Activated CD8-positive, alpha-beta memory T cell treated with anti-CD3 and anti-CD28 coated beads, Interleukin-2, amount 50 U/mL, for 24 hours (primary cell): ENCODE data around the gene PRKG1.

Source experiments
- DNase-seq: peaks from one replicate; pipeline ENCODE4 v3.0.0-alpha.2; 2020; ENCODE audit errors: extremely low read depth

The PRKG1 gene

GRCh38 chr10:51932530-51932929 lies 858.2 kb downstream of the PRKG1 start:
- DNase-seq = no peak

DNA sequence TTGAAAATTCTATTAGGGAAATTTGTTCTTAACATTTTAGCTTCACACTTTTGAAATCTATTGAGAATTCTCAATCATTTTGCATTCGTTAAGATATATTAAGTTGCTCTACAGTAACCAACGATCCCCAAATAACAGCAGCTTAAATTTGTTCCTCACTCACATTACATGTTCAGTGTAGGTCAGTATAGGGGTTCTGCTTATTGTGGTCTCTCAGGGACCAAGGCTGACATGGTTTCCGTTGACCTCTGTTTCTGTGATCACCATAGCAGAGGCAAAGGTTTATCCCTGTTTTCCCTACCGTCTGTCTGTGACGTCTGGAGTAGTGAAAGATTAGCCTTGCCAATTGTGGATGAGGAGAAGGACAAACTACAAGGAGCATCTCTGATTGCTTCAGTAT lies 860.1 kb downstream of the PRKG1 start:
- DNase-seq = no peak

- no peak for DNase-seq
These were observed 861.1 kb downstream of the PRKG1 start for GRCh38 chr10:51935341-51935740.

GRCh38 chr10:51937308-51938140 lies 863.2 kb downstream of the PRKG1 start:
- no peak for DNase-seq

GRCh38 chr10:51950371-51950995 lies 876.2 kb downstream of the PRKG1 start:
- DNase-seq = no peak

GRCh38 chr10:51950996-51951555 lies 876.8 kb downstream of the PRKG1 start:
- no peak for DNase-seq

GRCh38 chr10:51951601-51952000 lies 877.3 kb downstream of the PRKG1 start:
- no peak for DNase-seq

- DNase-seq = no peak
These were observed 877.8 kb downstream of the PRKG1 start for GRCh38 chr10:51952056-51952455.

DNA sequence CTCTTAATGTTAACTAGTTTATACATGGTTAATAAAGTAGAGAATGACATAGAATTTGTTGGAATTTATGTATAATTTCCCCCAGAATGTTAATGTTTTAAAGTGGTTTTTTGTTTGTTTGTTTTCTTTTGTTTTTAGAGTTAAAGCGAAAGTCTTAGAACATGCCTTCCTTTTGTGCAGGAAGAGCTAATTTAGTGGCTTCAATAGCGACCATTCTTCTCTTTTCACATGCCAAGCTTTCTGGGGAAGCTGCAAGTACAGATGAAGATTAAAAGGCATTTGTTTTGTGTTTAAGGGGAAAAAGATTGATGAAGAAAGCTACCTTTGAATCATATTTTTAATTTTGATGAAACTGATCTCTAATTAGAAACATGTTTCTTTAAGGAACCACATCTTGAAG lies 881.4 kb downstream of the PRKG1 start:
- no peak for DNase-seq

GRCh38 chr10:51956822-51957221 lies 882.5 kb downstream of the PRKG1 start:
- no peak for DNase-seq

DNA sequence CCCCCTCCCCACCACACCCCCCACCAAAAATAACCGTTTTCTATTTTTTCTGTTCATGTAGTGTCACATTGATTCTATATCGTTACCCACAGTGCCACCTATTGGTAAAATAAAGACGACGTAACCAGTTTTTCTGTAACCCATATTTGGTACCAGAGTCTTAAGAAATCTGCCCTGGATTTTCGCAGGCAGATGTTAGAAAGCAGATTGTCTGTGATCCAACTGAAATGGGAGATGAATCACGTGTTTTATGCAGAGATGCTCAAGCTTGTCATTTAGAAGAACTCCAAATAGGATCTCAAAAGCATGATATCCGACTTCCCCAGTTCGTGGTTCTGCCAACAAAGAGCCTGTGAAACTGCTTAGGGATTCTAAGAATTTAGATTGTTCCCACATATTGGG lies 886.2 kb downstream of the PRKG1 start:
- DNase-seq = no peak

- no peak for DNase-seq
These were observed 887.1 kb downstream of the PRKG1 start for GRCh38 chr10:51961401-51961800.

GRCh38 chr10:51964630-51965029 lies 890.3 kb downstream of the PRKG1 start:
- DNase-seq = no peak

- DNase-seq = no peak
These were observed 891.2 kb downstream of the PRKG1 start for GRCh38 chr10:51965451-51965850.

DNA sequence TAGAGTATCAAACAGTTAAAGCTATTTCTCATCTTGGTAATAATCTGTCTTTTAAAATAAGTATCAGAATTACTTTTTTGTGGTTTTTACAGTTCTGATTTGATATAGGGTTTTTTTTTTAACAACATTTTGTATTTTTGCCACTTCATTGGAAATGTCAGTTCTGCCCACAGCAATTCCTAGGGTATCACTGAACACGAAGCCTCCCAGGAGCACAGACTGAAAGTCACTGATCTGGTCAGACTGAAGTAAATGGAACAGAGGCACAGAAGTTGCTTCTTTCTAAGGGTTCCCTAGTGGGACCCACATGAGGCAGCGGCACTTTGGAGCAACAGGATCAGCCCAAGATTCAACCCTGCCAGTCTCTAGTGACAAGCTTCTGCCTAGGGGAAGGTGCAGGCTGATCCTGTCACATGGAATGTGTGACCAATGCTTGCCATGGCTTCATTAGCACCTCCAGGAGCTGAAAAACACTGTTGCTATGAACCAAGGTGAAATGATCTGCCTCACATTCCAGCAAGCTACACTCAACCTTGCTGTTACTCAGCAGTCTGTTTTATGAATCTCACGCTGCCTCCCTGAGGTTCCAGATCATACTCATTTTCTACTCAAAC lies 898.6 kb downstream of the PRKG1 start:
- no peak for DNase-seq

- DNase-seq = no peak
These were observed 906.5 kb downstream of the PRKG1 start for GRCh38 chr10:51980752-51981151.

GRCh38 chr10:51981731-51982130 lies 907.4 kb downstream of the PRKG1 start:
- DNase-seq = no peak

- no peak for DNase-seq
These were observed 909.2 kb downstream of the PRKG1 start for GRCh38 chr10:51983481-51983880.

GRCh38 chr10:51985336-51985735 lies 911.0 kb downstream of the PRKG1 start:
- no peak for DNase-seq

- no peak for DNase-seq
These were observed 912.2 kb downstream of the PRKG1 start for GRCh38 chr10:51986516-51986915.

DNA sequence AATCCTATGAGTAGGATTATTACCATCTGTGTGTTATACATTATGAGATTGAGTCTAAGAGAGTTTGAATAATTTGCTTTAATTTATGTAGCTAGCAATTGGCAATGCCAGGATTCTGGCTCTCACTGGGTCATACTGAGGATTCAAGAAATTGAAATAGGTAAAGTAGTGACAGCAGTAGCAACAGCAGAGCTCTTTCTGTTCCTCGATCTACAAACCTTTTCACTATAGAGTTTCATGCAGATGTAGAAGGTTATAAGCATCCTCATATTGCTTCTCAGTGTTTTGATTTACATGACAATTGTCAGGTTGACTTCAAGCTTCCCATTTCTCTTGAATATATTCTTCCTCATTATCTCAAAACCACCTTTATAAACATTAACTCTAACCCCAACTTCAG lies 919.2 kb downstream of the PRKG1 start:
- no peak for DNase-seq

DNA sequence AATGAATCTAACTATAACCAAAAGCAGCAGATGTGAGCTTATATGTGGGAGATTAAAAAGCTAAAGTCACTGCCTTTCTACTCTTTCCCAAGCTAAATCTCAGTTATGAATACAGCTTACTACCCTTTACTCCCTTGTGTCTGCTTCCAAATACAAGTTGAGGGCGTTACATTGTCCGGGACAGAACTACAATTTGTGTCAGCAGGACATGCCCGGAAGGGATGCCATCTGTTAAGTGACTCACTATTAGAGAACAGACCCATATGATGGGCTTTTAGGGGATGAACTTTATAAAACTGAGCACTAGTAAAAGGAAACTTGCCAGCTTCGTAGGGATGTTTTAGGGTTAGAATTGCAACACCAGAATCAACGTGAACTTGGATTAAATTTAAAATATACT lies 924.8 kb downstream of the PRKG1 start:
- DNase-seq = no peak
